Activated CD8-positive, alpha-beta T cell treated with anti-CD3 and anti-CD28 coated beads for 36 hours (primary cell): Measurements from ENCODE around the gene CRISP1. TPM values are rescaled to one million over a fixed set of nuclear protein-coding genes. Genes with fewer than 3 reads are reported as not detected.

ENCODE experiments used
- ATAC-seq: fragments of 200-7000 bp; cut with Tn5 transposase; one replicate; pipeline ENCODE4 v1.10.0; 2021; ENCODE audit warnings: mild to moderate bottlenecking, moderate library complexity
- CTCF ChIA-PET: fragments of 350-600 bp; sonication (Branson Sonifier 250); formaldehyde crosslinking; loops from one replicate; lab custom pipeline; 2021; ENCODE audit warnings: antibody characterized with exemption; lab: Charles Lee
- POLR2A ChIA-PET: fragments of 350-600 bp; sonication (Branson Sonifier 250); formaldehyde crosslinking; loops from one replicate; lab custom pipeline; 2021; ENCODE audit warnings: antibody characterized with exemption; lab: Charles Lee
- DNase-seq: peaks from one replicate; pipeline ENCODE4 v3.0.0-alpha.2; 2020
- H3K27ac Mint-ChIP-seq: one replicate; pipeline ENCODE4 v1.8.0; 2021; ENCODE audit warnings: mild to moderate bottlenecking, mixed read lengths
- H3K27me3 Mint-ChIP-seq: one replicate; pipeline ENCODE4 v1.8.0; 2021; ENCODE audit warnings: mixed read lengths
- H3K36me3 Mint-ChIP-seq: one replicate; pipeline ENCODE4 v1.8.0; 2021; ENCODE audit warnings: low read depth, mixed read lengths
- H3K4me1 Mint-ChIP-seq: one replicate; pipeline ENCODE4 v1.8.0; 2021; ENCODE audit warnings: low read depth, mixed read lengths
- H3K4me3 Mint-ChIP-seq: one replicate; pipeline ENCODE4 v1.8.0; 2021; ENCODE audit warnings: mild to moderate bottlenecking, moderate library complexity, mixed read lengths
- H3K9me3 Mint-ChIP-seq: one replicate; pipeline ENCODE4 v1.8.0; 2021; ENCODE audit warnings: mixed read lengths
- CTCF ChIP-seq: fragments of 200-600 bp; IDR thresholded peaks from one replicate; pipeline ENCODE4 v1.8.0; 2022; ENCODE audit warnings: antibody characterized with exemption, mild to moderate bottlenecking
- intact Hi-C: fragments of 100-400 bp; cut with micrococcal nuclease; formaldehyde crosslinking; loops from one replicate; pipeline ENCODE4 v1.10.0; 2022
- total RNA-seq, 2 experiments: library from RNA; stranded (reverse); gene quantifications; one replicate each; pipeline ENCODE4 v1.2.3, GENCODE V29; 2021

The CRISP1 gene
- total RNA-seq, 2 experiments from 2014 or later: not detected

GRCh38 chr6:49784272-49784671 is 82.1 kb downstream of the CRISP1 start:
- Mint-ChIP-seq H3K9me3 (peaks cover 4% of the 10 kb centered on the region), H3K27ac (no peak overlapping the region), H3K36me3 (no peaks in the 10 kb centered on the region), H3K27me3 (no peaks in the 10 kb centered on the region), H3K4me1 (no peaks in the 10 kb centered on the region), H3K4me3 (no peak overlapping the region)
- no peak for DNase-seq
- intact Hi-C loops: no loop called here
- no peak for TF ChIP-seq CTCF
- ChIA-PET POLR2A (no interaction called here), CTCF (no interaction called here)
- no peak for ATAC-seq

Other genes starting within 250 kb of the CRISP1 start
- not detected for gene RHAG, start 229.7 kb downstream of the CRISP1 start, total RNA-seq
- not detected for gene CRISP2, start 153.0 kb downstream of the CRISP1 start, total RNA-seq
- not detected for gene CRISP3, start 122.1 kb downstream of the CRISP1 start, total RNA-seq
- not detected for gene PGK2, start 79.2 kb downstream of the CRISP1 start, total RNA-seq
- not detected for gene DEFB114, start 97.6 kb upstream of the CRISP1 start, total RNA-seq
- gene DEFB113, start 103.1 kb upstream of the CRISP1 start, total RNA-seq: not detected
- gene DEFB110, start 155.5 kb upstream of the CRISP1 start, total RNA-seq: not detected
- not detected for gene DEFB112, start 183.4 kb upstream of the CRISP1 start, total RNA-seq